Activated T-helper 2 cell treated with anti-CD3 and anti-CD28 coated beads, Interferon-gamma antibody, Interleukin-2, Interleukin-4, amounts not matched to agents 10 μg/mL and 5 μg/mL and 100 μg/mL, durations not matched to agents 14 hours and 24 hours and 36 hours (primary cell): ENCODE measurements around the gene DNAH1. TPM values are rescaled to one million over a fixed set of nuclear protein-coding genes. Genes with fewer than 3 reads are reported as not detected.

Experiments
- DNase-seq: peaks from one replicate; pipeline ENCODE4 v3.0.0; 2021; ENCODE audit warnings: low spot score
- H3K27ac Mint-ChIP-seq: one replicate; pipeline ENCODE4 v1.8.0; 2021; ENCODE audit warnings: mixed read lengths
- H3K27me3 Mint-ChIP-seq: one replicate; pipeline ENCODE4 v1.8.0; 2021; ENCODE audit warnings: low read depth, mixed read lengths
- H3K36me3 Mint-ChIP-seq: one replicate; pipeline ENCODE4 v1.8.0; 2021; ENCODE audit warnings: low read depth, mixed read lengths
- H3K4me1 Mint-ChIP-seq: one replicate; pipeline ENCODE4 v1.8.0; 2021; ENCODE audit warnings: low read depth, mixed read lengths
- H3K4me3 Mint-ChIP-seq: one replicate; pipeline ENCODE4 v1.8.0; 2021; ENCODE audit warnings: low read depth, mild to moderate bottlenecking, moderate library complexity, mixed read lengths
- H3K9me3 Mint-ChIP-seq: one replicate; pipeline ENCODE4 v1.8.0; 2021; ENCODE audit warnings: mixed read lengths
- intact Hi-C: fragments of 100-400 bp; cut with micrococcal nuclease; formaldehyde crosslinking; loops from one replicate; pipeline ENCODE4 v1.15.1; 2023
- total RNA-seq: library from RNA; stranded (reverse); gene quantifications from 2 replicates; pipeline ENCODE4 v1.2.3, GENCODE V29; 2022

DNAH1 gene
- total RNA-seq, 1 donor from 2014 or later, result 9.8 TPM

GRCh38 chr3:52352566-52352965 lies 36.4 kb downstream of the DNAH1 start:
- Mint-ChIP-seq H3K9me3 (no peaks in the 10 kb centered on the region), H3K36me3 (peaks cover 8% of the 10 kb centered on the region), H3K27ac (no peak overlapping the region), H3K27me3 (no peaks in the 10 kb centered on the region), H3K4me1 (no peaks in the 10 kb centered on the region), H3K4me3 (no peak overlapping the region)
- intact Hi-C loops, result no loop called here
- no peak for DNase-seq

GRCh38 chr3:52353291-52353855 lies 37.3 kb downstream of the DNAH1 start:
- Mint-ChIP-seq H3K27ac (no peak overlapping the region), H3K27me3 (no peaks in the 10 kb centered on the region), H3K4me3 (no peak overlapping the region), H3K9me3 (no peaks in the 10 kb centered on the region), H3K4me1 (no peaks in the 10 kb centered on the region), H3K36me3 (peaks cover 8% of the 10 kb centered on the region)
- no peak for DNase-seq
- intact Hi-C loops, result no loop called here

DNA sequence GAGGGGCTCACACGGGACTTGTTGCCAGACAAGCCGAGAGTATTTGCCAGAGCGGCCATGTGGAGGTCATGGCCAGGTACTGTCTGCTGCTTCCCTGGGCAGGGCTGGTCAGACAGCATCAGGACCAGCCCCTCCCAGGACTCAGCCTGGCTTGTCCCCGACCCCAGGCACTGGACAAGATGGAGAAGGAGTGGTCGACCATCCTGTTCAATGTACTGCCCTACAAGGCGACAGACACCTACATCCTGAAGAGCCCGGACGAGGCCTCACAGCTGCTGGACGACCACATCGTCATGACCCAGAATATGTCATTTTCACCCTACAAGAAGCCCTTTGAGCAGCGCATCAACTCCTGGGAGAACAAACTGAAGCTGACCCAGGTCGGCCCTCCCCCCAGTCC lies 38.6 kb downstream of the DNAH1 start:
- Mint-ChIP-seq H3K4me1 (no peaks in the 10 kb centered on the region), H3K27me3 (no peaks in the 10 kb centered on the region), H3K4me3 (no peak overlapping the region), H3K27ac (no peak overlapping the region), H3K9me3 (no peaks in the 10 kb centered on the region), H3K36me3 (peaks cover 8% of the 10 kb centered on the region)
- intact Hi-C loops, result no loop called here
- DNase-seq, result no peak

- no peak overlapping the region for H3K4me3 Mint-ChIP-seq
- H3K27me3 Mint-ChIP-seq, result no peaks in the 10 kb centered on the region
- H3K27ac Mint-ChIP-seq, result no peak overlapping the region
- no peaks in the 10 kb centered on the region for H3K4me1 Mint-ChIP-seq
- DNase-seq, result no peak
- H3K36me3 Mint-ChIP-seq, result peaks cover 8% of the 10 kb centered on the region
- H3K9me3 Mint-ChIP-seq, result no peaks in the 10 kb centered on the region
- intact Hi-C loops, result no loop called here
Measured at GRCh38 chr3:52355526-52355925, 39.4 kb downstream of the DNAH1 start.

- Mint-ChIP-seq H3K9me3 (no peaks in the 10 kb centered on the region), H3K4me3 (no peak overlapping the region), H3K27me3 (no peaks in the 10 kb centered on the region), H3K36me3 (peaks cover 8% of the 10 kb centered on the region), H3K27ac (no peak overlapping the region), H3K4me1 (no peaks in the 10 kb centered on the region)
- DNase-seq, result no peak
- intact Hi-C loops, result no loop called here
Measured at GRCh38 chr3:52356126-52356525, 40.0 kb downstream of the DNAH1 start.

DNA sequence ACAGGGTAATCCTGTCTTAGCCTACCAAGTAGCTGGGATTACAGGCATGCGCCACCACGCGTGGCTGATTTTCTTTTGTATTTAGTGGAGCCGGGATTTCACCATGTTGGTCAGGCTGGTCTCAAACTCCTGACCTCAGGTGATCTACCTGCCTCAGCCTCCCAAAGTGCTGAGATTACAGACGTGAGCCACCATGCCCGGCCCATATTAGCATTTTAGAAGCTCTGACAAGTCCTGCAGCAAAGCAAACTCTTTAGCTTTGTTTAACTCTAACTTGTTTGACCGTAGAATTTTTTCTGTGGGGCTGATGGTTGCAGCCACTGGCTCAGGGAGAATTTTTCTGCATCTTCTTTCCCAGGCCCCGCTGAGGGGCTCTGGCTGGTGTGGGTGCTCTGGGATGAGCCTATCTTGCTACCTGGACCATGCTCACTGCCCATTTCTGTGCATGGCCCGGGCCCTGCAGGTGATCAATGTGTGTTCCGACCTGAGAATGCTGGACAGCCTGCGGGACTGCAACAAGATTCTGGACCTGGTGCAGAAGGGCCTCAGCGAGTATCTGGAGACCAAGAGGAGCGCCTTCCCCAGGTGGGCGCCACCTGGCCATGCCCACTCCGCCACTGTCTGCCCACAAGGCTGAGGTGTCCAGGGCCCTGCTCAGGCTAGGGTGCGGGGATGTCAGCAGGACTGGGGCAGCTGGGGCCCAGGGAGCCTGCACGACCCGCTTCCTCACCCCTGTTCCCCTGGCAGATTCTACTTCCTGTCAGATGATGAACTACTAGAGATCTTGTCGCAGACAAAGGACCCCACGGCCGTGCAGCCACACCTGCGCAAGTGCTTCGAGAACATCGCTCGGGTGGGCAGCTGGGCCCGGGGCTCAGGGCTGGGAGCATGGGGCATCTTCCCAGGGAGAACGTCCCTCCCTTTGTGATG lies 41.3 kb downstream of the DNAH1 start:
- DNase-seq, result no peak
- Mint-ChIP-seq H3K9me3 (no peaks in the 10 kb centered on the region), H3K27ac (no peak overlapping the region), H3K4me3 (no peak overlapping the region), H3K4me1 (no peaks in the 10 kb centered on the region), H3K27me3 (no peaks in the 10 kb centered on the region), H3K36me3 (peaks cover 8% of the 10 kb centered on the region)
- intact Hi-C loops, result no loop called here

- intact Hi-C loops, result no loop called here
- Mint-ChIP-seq H3K4me3 (no peak overlapping the region), H3K27ac (no peak overlapping the region), H3K27me3 (no peaks in the 10 kb centered on the region), H3K36me3 (peaks cover 4% of the 10 kb centered on the region), H3K9me3 (no peaks in the 10 kb centered on the region), H3K4me1 (no peaks in the 10 kb centered on the region)
- no peak for DNase-seq
Measured at GRCh38 chr3:52358362-52358940, 42.3 kb downstream of the DNAH1 start.

DNA sequence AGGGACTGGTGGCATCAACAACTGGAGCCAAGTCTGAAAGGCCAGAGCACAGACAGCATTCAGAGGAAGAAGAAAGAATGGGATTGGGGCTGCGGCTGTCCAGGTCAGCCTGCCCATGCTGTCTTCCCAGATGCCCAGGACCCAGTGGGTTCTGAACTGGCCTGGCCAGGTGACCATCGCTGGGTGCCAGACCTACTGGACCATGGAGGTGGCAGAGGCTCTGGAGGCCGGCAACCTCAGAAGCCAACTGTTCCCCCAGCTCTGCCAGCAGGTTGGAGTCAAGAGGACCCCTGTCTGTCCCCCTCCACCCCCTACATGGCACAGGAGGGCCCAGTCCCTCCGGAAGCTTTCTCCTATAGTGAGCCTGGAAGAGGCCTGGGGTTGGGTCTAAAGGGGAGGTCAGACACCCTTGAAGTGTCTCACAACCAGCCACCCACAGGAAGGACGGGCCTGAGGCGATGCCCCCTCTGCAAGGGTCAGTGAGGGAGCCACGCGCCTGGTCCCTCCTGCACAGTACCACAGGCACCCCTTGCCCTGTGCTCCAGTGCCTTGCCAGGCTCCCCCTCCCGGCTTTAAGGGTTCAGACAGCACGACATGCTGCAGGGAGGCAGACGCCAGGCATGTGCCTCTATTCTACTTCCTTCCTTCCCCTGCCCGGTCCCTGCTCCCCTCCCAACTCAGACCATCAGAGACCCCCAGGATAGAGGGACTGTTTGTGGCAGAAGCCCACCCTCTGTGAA lies 43.2 kb downstream of the DNAH1 start:
- no peak for DNase-seq
- Mint-ChIP-seq H3K36me3 (peaks cover 4% of the 10 kb centered on the region), H3K4me3 (no peak overlapping the region), H3K27me3 (no peaks in the 10 kb centered on the region), H3K4me1 (no peaks in the 10 kb centered on the region), H3K27ac (no peak overlapping the region), H3K9me3 (no peaks in the 10 kb centered on the region)
- intact Hi-C loops, result no loop called here

DNA sequence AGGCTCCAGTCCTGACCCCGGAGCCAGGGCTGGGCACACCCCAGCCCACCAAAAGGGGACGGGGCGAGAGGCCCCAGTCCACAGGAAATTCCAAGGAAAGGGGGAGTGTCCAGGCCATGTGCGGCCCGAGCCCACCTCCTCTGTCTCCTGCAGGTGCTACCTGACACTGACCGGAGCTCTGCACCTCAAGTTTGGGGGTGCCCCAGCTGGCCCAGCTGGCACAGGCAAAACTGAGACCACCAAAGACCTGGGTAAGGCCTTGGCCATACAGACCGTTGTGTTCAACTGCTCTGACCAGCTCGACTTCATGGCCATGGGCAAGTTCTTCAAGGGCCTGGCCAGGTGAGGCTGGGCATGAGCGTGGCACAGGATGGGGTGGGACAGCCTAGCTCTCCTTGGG lies 44.9 kb downstream of the DNAH1 start:
- Mint-ChIP-seq H3K36me3 (peaks cover 4% of the 10 kb centered on the region), H3K4me1 (no peaks in the 10 kb centered on the region), H3K9me3 (no peaks in the 10 kb centered on the region), H3K4me3 (no peak overlapping the region), H3K27ac (no peak overlapping the region), H3K27me3 (no peaks in the 10 kb centered on the region)
- intact Hi-C loops, result no loop called here
- DNase-seq, result no peak

DNA sequence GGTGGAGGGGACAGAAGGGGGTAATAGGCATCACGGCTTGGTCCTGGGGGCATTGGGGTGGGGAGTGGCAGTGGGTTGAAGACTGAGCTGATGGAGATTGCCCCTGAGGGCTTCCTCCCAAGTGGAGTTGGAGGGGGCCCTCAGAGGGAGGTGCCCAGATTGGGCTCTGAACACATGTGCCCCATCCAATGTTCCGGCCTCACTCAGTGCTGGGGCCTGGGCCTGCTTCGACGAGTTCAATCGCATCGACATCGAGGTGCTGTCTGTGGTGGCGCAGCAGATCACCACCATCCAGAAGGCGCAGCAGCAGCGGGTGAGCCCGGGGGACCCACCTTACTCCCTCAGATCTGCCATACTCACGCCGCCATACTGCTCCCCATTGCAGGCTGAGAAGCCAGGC lies 45.3 kb downstream of the DNAH1 start:
- intact Hi-C loops, result no loop called here
- Mint-ChIP-seq H3K4me3 (no peak overlapping the region), H3K9me3 (no peaks in the 10 kb centered on the region), H3K27ac (no peak overlapping the region), H3K4me1 (no peaks in the 10 kb centered on the region), H3K36me3 (peaks cover 4% of the 10 kb centered on the region), H3K27me3 (no peaks in the 10 kb centered on the region)
- DNase-seq, result no peak

DNA sequence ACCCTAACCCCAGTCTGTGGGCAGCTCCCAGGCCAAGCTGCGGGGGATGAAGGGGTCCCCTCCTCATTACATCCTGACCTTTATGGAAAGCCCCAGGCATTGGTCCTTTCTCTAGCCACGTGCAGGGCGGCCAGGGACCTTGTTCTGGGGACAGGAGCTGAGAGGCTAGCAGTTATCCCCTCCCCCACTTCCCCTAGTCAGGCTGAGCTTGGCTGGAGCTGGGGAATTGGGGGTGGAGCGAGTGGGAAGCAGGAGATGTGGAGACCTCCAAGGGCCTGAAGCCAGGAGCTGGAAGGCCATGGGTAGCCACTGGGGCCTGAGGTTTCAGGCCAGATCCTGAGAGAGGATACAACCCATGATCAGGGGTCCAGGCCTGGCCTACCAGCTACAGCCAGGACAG lies 45.8 kb downstream of the DNAH1 start:
- intact Hi-C loops, result no loop called here
- Mint-ChIP-seq H3K9me3 (no peaks in the 10 kb centered on the region), H3K4me3 (no peak overlapping the region), H3K36me3 (peaks cover 4% of the 10 kb centered on the region), H3K27me3 (no peaks in the 10 kb centered on the region), H3K4me1 (no peaks in the 10 kb centered on the region), H3K27ac (no peak overlapping the region)
- no peak for DNase-seq

DNA sequence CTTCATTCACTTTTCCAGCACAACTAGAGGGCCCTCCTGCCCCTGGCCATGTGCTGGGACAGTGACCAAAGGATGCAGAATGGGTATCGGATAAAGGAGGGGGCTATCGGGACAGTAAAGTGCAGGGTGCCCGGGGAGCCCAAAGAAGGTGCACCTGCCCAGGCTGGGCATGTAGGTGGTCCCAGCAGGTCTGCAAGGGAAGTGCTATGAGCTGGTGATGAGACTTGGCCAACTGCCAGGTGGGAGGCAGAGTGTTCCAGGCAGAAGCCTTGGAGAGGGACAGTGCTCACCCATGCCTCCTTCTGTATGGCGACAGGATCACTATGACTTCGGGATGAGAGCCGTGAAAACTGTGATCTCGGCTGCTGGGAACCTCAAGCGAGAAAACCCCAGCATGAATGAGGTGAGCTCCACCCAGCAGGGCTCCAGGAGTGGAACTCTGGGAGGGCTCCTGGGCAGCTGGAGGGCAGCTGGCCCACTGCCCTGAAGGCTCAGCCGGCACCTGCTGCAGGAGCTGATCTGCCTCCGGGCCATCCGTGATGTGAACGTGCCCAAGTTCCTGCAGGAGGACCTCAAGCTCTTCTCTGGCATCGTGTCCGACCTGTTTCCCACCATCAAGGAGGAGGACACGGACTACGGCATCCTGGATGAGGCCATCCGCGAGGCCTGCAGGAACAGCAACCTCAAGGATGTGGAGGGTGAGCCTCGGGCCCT lies 48.4 kb downstream of the DNAH1 start:
- no peaks in the 10 kb centered on the region for H3K27me3 Mint-ChIP-seq
- no peaks in the 10 kb centered on the region for H3K9me3 Mint-ChIP-seq
- intact Hi-C loops, result no loop called here
- H3K4me3 Mint-ChIP-seq, result no peak overlapping the region
- DNase-seq, result no peak
- H3K4me1 Mint-ChIP-seq, result no peaks in the 10 kb centered on the region
- peaks cover 4% of the 10 kb centered on the region for H3K36me3 Mint-ChIP-seq
- no peak overlapping the region for H3K27ac Mint-ChIP-seq
